HTR-8/SVneo (cell line): ENCODE measurements around the gene RIC3.

Experiments used
- DNase-seq: peaks from one replicate; pipeline ENCODE4 v3.0.0; 2011; ENCODE audit warnings: low spot score, mixed read lengths; ENCODE audit not compliant: insufficient read length
- FAIRE-seq: peaks from 2 replicates; lab custom pipeline; 2011; peaks lifted over from hg19 to GRCh38; lab: Jason Lieb, UNC

RIC3 gene

DNA sequence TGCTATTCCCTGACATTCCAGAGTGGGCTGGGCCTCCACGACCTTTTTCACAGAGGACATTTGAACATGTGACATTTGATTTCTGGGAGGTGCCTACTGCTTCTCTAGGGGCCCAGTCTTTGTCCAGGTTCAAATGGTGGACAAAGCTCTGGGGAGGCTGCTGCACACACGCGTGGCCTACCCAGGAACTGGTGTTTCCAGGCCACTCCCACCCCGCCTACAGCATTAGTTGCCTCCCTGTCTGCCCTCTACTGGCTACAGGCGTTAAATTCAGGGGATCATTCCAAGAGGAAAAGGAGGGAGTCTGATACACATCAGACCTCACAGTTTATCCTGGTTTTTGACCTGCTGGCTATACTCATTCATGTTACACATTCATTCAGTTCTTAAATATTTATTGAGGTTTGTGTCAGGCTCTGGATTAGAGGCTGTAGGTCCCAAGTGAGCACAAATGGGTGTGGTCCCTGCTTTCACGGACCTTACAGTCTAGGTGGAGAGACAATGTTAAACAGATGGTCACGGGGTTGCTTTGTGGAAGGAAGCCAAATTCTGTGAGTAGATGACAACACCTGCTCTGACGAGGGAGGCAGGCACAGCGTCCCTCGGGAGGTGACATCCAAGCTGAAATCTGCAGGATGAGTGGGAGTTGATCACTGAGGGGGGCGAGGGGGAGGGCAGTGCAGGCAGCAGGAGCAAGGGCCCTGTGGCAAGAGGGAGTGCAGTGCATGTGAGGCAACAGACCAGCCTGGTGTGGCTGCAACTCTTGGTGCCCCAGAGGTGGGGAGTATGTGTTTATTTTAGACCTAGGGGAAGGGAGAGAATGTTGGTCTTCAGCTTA lies 76.0 kb downstream of the RIC3 start:
- peak; percentile 72 for DNase-seq
- FAIRE-seq, result peak; percentile 65

DNA sequence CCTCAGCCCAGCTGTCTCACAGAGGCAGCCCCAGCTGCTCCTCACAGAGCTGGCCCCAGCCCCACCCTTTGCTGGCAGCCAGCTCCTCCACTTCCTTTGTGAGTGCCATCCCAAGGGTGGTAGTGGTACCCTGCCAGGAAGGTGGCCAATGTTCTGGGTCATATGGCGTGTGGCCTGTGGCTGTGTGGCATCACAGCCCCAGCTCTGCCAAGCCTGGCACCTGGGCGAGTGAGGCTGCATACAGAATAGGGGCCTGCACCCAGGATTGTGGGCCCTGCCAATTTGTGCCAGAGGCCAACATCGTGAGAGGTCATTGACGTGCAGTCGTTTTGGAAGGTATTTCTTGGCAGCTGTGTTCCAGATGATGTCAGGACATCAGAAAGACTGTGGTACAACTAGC lies 77.1 kb downstream of the RIC3 start:
- FAIRE-seq (no peak), DNase-seq (no peak)

DNA sequence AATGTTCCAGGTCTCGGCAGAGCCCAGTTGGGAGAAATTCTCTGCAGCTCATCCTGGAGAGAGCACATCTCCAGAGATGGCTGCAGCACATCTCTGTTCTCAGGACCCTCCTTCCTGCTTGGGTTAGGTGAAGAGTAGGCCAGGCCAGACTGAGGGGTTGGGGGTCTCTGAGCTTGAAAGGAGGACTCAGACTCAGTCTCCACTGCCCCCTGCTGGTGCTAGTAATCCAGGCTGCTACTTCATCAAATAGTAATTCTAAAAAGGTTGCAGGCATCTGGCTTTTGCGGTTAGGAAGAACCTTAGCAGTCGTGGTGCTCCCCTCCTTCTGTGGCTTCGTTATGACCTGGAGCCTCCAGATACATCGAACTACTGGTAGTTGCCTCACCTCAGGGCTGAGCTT lies 78.1 kb downstream of the RIC3 start:
- no peak for FAIRE-seq
- DNase-seq, result peak; percentile 26

DNA sequence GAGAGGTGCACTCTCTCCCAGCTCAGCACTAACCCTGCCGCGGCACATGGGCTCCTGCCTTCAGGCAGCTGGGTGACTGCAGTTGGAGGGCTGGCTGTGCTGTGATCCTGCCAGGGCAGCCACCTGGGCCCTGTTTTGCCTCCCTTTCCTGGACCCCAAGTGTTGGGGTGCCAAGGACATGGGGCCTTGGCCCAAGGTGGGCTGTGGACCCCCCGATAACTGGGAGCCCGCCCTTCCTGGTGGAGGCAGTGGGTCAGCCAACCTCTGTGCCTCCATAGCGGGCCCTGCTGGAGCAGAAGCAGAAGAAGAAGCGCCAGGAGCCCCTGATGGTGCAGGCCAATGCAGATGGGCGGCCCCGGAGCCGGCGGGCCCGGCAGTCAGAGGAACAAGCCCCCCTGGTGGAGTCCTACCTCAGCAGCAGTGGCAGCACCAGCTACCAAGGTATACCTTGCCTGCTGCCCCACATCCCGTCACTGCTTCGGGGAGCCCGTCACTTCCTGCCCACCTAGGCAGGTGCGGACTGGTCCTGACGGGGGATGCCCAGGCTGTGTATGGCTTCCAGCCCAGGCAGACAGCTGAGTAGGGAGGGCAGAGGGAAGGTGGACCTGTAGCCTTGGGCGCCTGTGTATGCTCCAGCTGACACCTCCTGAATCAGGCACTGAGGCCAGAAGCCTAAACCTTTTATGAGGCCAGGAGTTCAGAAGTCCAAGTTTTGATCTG lies 78.9 kb downstream of the RIC3 start:
- DNase-seq, result no peak
- no peak for FAIRE-seq

DNA sequence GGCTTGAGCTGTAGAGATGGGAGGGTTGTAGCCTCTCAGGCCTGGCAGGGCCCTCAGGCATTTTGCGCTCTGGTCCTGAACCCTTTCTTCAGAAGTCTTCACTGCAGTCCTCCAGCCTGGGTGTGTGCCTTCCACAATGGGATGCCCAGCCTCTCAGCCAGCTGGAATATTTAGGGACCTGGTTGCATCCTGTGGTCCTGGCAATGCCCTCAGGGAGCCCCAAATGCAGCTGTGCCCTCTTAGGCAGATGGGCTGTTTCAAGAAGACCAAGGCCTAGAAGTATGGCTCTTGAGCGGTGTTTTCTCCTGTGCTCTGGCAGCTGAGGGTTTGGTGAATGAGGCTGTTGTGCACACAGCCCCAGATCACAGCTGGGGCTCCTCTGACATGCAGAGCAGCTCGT lies 81.1 kb downstream of the RIC3 start:
- DNase-seq (no peak), FAIRE-seq (no peak)

DNA sequence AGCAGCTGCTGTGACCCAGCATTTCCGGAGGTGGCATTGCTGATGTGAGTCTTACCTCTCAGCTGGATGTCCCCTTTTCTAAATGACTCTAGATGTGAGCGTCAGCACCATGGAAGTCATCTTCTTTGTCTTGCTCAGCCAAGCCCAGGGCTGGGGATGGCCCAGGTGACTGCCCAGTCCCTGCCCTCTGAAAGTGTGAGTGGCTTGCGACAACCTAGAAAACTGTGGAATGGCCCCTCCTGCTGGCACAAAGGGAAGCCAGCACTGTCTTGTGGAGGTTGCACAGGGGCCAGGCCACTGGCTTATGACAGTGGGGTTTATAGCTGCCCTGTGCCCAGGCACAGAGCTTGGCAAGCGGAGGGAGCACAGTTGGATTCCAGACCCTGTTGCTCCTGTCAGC lies 81.6 kb downstream of the RIC3 start:
- no peak for FAIRE-seq
- DNase-seq, result no peak

DNA sequence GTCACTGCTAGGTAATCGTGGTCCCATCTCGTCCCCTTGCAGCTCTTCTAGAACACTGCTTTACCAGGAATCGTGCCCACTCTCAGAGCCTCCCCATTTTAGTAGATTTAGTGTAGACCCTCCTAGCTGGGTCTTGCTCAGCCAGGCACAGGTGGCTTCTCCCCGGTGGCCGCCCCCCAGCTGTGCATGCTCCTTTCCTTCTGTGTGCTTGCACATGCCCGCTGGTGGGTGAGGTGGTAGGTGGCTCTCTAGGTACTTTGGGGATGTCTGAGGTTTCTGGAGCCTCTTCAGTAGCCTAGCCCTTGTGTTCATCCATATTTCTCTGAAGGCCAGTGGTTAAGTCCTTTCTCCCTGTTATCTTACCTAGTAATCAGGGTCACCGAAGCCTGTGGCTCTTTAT lies 82.3 kb downstream of the RIC3 start:
- DNase-seq (no peak), FAIRE-seq (no peak)

DNA sequence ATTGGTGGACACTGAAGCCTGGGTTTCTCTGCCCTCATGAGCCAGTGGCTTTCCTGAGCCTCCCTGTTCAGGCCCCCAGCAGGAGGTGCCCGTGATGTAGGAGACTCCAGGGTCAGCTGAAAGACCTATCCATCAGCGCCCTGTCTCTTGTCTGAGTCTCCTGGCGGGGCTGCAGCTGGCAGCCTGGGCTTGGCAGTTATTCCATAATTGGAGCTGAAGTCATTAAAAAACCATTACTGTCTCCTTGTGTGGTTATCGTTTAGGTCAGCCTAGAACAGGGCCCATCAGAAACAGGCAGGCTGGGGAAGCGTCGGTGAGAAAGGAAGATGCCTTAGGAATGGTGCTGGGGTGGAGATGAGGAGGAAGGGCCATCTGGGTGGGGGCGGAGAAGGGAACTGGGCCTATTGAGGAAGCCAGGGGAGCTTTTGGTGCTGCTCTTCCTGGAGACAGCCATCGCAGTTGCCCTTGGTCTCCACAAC lies 82.8 kb downstream of the RIC3 start:
- DNase-seq, result no peak
- no peak for FAIRE-seq

DNA sequence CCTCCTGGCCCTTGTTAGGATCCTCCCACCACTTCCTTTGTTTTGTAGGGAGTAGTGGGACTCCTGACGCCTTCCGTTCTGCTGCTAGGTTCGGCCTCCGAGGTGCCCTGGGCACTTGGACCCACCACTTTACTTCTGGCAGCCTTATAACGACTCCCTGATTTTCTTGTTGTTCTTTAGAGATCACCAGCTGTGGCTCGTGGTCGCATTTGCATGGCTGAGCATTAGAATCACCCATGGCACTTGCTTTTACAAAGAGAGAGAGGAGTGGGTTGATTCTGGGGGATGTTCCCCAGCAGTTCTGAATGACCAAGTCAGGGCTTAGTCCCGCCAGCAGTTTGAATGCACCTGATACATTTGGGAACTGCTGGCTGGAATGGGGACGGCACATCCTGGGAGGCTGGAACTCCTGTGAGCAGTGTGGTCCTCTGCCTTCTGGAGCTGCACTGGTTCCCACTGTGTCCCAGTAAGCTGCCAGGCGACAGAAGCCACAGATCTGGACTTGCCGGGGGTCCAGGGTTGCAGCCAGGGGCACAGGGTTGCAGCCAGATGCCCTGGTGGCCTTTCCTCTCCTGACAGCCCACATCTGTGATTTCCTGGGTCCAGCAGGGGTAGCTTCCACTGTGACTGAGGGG lies 83.7 kb downstream of the RIC3 start:
- FAIRE-seq (no peak), DNase-seq (no peak)

DNA sequence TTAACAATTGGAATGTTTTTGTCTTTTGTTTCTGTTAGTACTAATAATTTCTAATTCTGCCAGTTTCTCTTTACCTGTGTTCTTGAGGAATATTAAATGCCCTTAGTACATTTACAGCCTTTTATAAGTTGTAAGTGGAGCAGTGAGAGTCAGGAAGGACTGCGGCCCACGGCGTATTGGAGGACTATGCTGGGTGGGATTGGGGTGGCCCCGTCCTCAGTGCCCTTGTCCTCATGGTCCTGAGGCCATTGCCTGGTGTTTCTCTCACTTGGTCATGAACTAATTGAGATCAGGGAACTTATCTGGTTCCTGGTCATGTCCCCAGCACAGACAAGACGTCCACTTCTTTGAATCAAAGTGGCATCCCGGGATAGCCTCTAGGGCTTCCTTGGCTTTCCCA lies 84.5 kb downstream of the RIC3 start:
- DNase-seq, result no peak
- FAIRE-seq, result no peak

DNA sequence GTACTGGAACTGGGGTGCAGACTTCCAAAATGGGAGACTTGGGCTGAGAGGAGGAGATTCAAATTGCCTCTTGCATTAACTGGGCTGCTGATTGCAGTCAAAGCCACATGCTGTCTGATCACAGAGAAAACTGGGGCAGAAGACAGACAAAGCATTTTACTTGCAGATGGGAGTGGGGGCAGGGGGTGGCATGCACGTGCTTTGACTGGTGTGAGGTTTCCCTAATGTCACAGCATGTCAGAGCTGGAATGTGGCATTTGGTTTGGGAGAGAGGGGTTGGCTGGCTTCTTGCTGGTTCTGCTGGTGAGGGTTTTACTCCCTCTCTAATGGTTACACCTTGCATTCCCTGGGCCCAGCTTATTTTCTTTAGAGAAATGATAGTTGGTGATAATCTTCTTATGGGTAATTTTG lies 84.9 kb downstream of the RIC3 start:
- DNase-seq, result no peak
- FAIRE-seq, result no peak

DNA sequence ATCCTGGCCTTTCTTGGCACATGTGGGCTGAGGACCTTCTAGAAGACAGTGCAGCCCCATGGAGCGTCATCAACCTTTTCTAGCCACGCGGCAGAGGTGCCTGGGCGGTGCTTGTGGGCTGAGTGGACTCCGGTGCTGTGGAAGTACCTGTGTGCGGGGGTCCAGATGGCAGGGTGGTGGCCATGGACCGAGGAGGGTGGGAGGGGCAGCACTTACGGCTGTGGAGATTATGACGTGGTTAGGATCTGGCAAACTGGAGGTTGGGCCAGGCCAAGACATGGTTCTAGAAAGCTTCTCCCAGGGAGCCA lies 85.8 kb downstream of the RIC3 start:
- no peak for DNase-seq
- FAIRE-seq, result no peak

DNA sequence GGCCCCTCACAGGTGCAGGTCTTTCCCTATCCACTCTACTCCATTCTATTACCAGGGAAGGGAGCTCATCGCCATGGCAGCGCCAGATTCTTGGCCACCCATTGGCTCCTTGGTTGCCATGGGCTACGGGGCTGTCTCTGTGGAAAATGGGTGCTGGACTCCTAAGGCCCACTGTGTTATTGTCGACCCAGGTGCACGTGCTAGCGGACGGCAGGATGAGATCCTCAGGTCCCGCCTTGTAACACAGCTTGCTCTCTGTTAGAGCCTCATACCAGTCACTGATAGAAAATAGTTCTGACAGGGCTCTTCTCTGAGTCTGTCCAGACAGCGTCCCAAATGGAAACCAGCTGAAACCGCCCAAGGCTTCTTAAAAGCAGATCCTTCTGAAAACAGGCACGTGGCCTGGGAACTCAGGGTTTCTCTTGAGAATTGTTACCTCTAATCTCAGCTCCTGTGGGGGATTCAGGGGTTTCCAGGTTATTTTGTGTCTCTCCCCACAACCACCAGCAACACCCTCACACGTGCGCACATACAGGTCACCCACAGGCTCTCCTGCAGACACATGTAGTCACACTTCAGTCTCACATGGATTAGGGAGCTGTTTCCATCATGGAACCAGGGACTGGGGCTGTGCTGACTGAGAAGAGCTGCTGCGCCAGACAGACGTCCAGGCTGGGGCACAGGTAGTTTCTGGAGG lies 86.3 kb downstream of the RIC3 start:
- FAIRE-seq (no peak), DNase-seq (no peak)

DNA sequence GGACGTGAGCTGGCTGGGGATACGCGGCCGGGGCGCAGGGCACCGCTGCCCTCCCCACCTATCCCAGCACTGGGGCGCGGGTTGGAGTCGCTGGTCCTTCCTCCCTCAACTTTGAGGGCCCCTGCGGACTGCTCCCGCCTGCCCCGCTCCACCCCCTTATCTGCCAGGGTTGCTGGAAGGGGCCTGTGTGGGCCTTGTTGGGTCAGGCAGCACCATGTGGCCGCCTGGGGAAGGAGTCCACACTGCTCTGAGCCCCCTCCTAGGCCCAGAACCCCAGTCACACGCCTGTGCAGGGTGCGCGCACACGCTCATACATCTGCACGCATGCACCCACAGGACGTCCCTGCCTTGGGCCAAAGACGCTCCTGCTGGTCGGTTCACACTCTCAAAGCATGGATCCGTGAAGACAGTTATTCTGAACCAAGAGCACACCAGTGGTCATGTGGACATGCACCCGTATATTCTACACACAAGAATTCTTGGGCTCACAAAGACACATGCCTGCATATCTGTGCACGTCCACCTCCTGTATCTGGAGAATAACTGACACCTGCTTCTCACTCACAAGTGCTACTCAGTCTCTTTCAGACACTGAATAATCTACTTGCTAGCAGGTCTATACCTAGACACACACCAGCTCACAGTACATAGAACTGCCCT lies 87.1 kb downstream of the RIC3 start:
- FAIRE-seq (peak; percentile 75), DNase-seq (no peak)

DNA sequence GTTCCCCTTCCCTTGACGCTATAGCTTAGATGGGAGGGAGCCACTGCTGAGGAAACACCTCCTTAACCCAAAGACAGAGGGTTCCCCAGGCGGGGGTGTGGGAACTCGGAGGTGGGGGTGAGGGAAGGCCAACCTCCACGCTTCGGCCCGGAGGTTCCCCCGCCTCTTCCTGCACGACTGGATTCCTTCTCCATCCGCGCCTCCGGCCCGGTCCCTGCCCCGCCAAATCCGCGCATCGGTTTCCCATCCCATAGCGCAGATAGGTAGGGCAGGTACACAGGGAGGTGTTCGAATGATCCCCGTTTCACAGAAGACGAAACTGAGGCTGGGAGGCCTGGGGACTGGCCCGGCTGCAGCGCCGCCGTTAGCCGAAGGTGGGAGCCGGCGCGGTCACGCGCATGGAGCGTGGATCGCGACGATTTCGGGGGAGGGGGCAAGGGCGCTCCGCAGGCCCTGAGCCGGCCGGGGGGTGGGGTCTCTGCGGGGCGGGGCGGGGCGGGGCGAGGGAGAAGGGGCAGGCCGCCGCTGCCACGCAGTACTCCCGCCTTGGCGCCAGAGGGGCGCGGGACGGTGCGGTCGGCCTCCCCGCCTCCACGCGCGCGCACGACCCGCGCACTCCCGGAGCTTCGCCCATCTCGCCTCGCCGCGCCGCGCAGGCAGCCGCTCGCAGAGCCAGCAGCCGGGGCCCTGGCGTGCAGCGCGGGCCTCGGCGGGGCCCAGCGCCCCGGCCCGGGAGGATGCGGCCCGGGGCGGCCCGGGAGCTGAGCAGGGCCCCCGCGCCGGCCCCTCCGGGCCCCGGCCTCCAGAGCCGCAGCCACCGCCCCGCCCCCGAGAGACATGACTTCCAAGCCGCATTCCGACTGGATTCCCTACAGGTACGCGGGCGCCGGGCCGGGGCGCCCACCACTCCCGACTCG lies 87.9 kb downstream of the RIC3 start, which contains the start of gene TUB:
TSS of gene TUB (plus strand) at position 538 of the 917 bp plus-strand sequence. CDS start at position 838, 300 bp downstream.
- FAIRE-seq (no peak), DNase-seq (peak; percentile 52)

DNA sequence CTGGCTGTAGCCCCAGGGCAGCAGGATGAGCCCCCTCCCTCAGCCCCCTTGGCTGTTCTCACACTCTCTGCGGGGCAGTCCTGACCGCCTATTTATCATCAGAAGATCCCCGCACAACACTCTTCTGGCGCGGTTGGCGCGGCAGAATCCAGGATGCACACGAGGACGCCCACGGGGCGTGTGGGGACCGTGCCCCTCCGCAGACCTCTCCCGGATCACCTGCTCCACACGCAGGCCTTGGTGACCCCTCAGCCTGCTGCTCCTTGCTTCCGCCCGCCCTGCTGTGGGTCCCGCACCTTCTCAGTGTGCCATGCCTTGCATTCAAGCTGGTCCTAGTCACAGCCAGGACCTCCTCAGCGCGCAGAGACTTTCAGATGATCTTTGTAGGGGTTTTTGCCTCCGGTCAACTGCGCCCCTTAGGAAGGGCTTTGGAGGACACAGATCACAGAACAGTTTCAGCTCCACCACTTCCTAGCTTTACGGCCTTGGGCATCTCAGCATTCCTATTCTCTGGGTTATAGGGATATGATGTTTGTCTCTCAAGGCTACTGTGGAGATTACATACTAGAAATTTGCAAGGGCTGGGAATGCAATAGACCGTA lies 88.7 kb downstream of the RIC3 start:
- no peak for DNase-seq
- FAIRE-seq, result no peak

DNA sequence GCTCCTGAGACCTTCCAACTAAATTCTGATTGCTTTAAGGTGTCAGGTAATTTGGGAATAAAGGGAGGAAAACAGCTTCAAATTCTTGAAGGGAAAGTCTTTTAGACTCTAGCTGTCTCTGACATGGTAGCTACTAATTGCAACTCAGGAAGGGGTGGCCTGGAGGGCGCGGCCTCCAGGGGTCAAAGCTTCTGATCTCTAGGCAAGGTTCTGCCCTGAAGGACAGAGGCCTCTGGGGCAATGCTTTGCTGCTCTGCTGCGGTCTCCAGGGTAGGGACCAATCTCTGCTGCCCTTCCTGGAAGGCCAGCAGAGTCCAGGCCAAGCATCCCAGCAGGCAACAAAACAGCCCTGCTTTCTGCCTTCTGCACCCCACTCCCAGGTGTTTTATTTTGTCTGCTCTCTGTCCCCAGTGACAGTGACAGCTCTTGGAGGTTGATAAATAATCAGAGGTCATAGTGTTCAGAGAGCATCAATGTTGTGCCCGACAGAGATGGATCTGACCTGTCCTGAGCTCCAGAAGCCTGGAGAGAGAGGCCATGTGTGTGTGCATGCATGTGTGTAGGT lies 89.6 kb downstream of the RIC3 start:
- FAIRE-seq, result no peak
- no peak for DNase-seq

DNA sequence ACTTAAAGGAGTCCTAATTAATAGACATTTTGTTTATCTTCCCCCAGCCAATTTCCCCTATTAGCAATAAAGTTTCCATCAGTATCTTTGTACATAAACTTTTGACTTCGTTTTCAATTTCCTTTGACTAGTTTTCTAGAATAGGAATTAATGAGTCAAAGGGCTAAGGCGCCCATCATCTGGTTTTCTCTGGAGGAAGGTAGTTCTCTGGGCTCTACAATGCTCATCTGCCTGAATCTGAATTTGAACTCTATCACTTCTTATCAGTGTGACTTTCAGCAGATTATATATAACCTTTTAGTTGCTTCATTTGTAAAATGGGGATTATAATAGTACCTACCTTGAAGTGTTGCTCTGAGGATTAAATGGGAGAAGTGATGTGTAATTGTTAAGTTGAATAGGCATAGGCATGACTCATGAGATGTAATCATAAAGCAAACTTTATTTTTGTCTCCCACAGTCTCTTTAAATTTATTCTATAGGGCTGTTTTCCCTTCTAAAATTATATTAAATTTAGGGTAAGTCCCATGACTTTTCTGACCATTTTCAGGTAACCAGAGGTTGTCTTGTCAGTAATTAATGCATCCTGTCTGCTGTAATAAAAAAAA lies 93.6 kb downstream of the RIC3 start:
- FAIRE-seq, result no peak

More for the DNA sequence above, 93.6 kb downstream of the RIC3 start:
- DNase-seq, result no peak
